ENCODE results near the gene MBD6. TPM values are rescaled to one million over a fixed set of nuclear protein-coding genes. Genes with fewer than 3 reads are reported as not detected.
"Not testable (repeated sequence)": the region's sequence is repeated elsewhere in the genome, so short reads cannot be mapped to it uniquely, and the experiment has no call there.

Gene MBD6
- total RNA-seq, 1 donor from 2014 or later: 78.0 TPM

- intact Hi-C loops (cut with micrococcal nuclease): no loop called here
These were observed 7.8 kb upstream of the MBD6 start for GRCh38 chr12:57514720-57515407.

DNA sequence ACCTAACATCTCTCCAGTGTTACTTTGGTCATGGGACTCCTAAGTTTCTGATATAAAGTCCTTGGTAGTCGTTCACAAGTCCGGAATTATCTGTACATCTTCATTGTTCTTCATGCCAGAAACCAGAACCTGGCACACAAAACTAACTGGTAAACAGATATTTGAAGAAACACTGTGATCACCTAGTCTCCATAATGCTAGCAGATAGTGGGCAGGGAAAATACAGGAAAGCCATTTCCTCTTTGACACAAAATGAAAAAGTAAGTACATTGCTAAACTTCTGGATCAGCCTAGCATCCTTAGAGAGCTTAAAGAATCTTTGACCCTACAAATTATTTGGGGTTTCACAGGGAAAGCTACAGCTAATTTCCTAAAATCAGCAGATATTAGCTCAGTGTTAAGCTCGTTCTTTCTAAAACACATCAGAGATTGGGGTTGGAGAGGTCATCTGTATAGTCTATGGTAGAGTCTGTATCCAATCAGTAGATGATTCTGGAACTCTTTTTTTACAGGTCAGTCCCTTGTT, 7.2 kb upstream of the MBD6 start:
- intact Hi-C loops (cut with micrococcal nuclease): no loop called here

DNA sequence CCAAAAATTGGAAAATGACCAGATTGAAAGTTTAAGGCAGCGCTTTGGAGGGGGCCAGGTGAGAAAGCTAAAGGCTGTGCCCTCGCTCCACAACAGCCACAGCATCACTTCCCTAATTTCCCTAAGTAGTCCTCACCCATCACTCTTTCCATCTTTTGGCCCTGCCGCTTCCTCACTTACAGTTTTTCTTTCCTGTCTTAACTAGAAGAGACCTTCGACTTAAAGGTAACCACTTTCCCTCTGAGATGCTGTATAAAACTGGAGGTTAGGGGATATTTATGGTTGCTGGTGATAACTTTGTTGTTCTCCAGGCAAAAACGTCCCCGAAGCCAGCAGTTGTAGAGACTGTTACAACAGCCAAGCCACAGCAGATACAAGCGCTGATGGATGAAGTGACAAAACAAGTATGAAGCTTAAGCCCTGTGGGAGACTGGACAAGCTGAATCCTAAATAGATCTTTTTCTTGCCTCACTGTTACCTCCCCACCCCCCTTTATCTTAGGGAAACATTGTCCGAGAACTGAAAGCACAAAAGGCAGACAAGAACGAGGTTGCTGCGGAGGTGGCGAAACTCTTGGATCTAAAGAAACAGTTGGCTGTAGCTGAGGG, 6.6 kb upstream of the MBD6 start:
- intact Hi-C loops (cut with micrococcal nuclease): no loop called here

GRCh38 chr12:57516617-57517153, 5.9 kb upstream of the MBD6 start:
- intact Hi-C loops (cut with micrococcal nuclease): no loop called here

- intact Hi-C loops (cut with micrococcal nuclease): no loop called here
These were observed 5.4 kb upstream of the MBD6 start for GRCh38 chr12:57517187-57517586.

DNA sequence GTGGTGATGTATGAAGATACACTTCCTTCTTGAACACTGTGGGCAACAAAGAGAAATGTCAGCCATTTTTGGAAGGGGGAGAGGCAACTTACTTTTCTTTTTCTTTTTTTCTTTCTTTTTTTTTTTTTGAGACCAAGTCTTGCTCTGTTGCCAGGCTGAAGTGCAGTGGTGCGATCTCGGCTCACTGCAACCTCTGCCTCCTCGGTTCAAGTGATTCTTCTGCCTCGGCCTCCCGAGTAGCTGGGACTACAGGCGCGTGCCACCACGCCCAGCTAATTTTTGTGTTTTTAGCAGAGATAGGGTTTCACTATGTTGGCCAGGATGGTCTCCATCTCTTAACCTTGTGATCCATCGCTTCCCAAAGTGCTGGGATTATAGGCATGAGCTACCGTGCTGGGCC, 4.9 kb upstream of the MBD6 start:
- intact Hi-C loops (cut with micrococcal nuclease): not testable (repeated sequence)

- intact Hi-C loops (cut with micrococcal nuclease): no loop called here
These were observed 4.3 kb upstream of the MBD6 start for GRCh38 chr12:57518176-57518919.

- intact Hi-C loops (cut with micrococcal nuclease): no loop called here
These were observed 3.5 kb upstream of the MBD6 start for GRCh38 chr12:57518920-57519795.

DNA sequence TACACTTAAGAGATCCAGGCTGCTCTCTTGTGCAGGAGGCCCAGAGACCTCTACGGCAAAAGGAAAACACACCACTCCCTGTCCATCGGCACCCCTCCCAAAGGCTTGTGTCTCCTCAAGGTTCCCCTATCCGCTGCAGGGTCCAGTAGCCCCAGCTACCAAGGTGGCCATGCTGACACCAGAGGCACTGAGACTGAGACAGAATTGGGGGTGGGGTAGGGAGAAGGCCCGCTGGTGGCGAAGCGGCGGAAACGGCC, 2.9 kb upstream of the MBD6 start:
- intact Hi-C loops (cut with micrococcal nuclease): loop anchor here (1.0 to 5.0 kb wide), 7 partner anchors 32 to 832 kb away; partner anchors contain the start of genes ARHGAP9, CDK4, PIP4K2C and PTGES3

DNA sequence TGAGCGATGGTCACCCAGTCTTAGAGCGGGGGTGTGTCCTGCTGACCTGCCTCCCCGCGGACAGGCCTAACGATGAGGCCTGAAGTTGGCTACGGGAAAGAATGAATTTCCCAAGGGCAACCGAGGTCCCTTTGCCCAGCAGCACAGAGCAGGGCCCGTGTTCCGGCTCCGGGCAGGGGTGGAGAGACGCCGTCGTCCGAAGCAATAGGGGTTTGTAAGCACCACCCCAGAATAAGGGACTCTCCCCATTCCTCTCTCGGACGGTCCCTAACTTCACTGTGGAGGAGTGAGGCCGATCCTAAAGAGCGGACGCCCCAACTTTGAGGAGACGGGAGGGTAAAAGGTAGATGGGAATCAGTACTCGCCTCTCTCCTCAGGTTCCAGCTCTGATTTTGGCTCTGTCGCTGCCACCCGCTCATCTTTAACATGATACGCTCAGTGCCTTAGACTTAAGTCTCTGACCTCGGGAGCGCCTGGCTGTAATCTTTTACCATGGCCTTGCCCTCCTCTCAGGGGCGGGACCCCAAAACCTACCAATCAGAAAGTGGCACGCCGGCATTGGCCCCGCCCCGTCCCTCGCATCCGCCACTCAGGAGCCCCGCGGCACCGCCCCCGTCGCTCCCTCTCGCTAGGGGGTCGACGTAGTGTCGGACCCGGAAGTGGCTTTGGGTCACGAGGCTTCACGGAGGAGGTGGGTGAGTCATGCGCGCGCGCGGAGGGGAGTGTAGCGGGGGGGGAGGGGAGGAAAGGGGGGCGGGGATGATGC, 2.4 kb upstream of the MBD6 start, which contains the start of gene DDIT3:
Gene DDIT3 (minus strand): TSS at position 462 of the 766 bp plus-strand sequence. CDS start 3,108 bp downstream, outside the sequence.
- intact Hi-C loops (cut with micrococcal nuclease): loop anchor here (1.0 to 5.0 kb wide), 7 partner anchors 33 to 833 kb away; partner anchors contain the start of genes ARHGAP9, CDK4, PIP4K2C and PTGES3

GRCh38 chr12:57521525-57522010, 1.1 kb upstream of the MBD6 start:
- intact Hi-C loops (cut with micrococcal nuclease): loop anchor here (1.0 to 5.0 kb wide), 7 partner anchors 26 to 834 kb away; partner anchors contain the start of genes DCTN2, PIP4K2C and PTGES3

GRCh38 chr12:57522887-57523705, 472 bp downstream of the MBD6 start:
- intact Hi-C loops (cut with micrococcal nuclease): loop anchor here (1.0 to 5.0 kb wide), 7 partner anchors 24 to 836 kb away; partner anchors contain the start of genes DCTN2, PIP4K2C and PTGES3

DNA sequence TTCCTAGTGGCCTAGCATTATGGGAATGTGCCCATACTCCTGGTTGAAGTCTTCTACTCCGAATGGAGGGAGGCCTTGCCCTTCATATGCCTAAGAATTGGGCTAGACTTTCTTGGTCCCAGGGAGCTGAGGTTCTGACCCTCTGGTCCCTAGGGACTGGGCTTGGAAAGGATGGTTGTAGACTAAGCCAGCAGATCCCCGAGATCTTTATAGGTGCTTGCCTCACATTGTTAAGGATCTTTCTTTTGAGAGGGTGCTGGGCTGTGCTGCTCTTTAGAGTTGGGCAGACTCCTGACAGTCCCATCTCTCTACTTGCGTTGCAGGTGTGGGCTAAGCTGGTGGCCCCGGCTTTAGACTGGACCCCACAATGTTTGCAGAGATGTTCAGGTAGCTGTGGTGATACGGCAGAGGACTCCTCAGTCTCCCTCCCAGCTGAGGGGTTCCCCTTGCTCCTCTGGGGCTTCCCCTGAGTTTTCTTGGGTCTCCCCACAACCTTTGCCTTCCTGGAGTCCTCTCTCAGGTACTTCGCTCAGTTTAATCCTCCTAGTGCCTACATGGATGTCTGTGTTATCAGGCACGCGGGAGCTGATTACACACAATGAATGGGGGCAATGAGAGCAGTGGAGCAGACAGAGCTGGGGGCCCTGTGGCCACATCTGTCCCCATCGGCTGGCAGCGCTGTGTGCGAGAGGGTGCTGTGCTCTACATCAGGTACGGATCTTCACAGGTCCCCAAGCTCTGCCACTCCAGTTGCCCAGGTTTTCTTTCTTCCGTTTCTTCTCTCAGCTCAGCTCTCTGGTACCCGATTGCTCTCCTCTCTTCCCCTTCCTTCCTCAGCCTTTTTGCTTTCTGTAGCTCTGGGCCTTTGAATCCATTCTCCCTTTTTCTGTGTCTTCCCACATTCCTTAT, 1.3 kb downstream of the MBD6 start:
- intact Hi-C loops (cut with micrococcal nuclease): loop anchor here (2.0 to 5.0 kb wide), 4 partner anchors 68 to 837 kb away; partner anchors contain the start of genes PIP4K2C and PTGES3

DNA sequence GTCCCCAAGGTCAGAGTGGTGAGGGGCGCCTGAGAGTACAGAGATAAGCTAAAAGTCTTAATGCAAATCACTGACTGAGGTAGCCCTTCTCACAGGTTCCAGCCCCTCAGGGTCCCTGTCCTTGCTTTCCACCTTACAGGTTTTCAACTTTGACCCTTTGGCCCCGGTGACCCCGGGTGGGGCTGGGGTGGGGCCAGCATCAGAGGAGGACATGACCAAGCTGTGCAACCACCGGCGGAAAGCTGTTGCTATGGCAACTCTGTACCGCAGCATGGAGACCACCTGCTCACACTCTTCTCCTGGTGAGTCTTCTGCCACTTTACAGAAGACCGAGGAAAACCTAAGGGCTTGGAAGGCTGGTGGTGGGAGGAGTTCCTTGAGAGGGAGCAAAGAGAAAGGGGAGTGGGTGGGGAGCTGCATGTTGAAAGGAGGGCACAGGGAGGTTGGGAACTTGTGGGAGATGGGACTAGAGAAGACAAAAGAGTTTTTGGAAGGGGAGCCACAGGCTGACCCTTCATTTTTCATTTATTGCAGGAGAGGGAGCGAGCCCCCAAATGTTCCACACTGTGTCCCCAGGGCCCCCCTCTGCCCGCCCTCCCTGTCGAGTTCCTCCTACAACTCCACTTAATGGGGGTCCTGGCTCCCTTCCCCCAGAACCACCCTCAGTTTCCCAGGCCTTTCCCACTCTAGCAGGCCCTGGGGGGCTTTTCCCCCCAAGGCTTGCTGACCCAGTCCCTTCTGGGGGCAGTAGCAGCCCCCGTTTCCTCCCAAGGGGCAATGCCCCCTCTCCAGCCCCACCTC, 2.4 kb downstream of the MBD6 start:
- intact Hi-C loops (cut with micrococcal nuclease): loop anchor here (5.0 kb wide), 3 partner anchors 67 to 838 kb away; partner anchors contain the start of genes PIP4K2C and PTGES3

DNA sequence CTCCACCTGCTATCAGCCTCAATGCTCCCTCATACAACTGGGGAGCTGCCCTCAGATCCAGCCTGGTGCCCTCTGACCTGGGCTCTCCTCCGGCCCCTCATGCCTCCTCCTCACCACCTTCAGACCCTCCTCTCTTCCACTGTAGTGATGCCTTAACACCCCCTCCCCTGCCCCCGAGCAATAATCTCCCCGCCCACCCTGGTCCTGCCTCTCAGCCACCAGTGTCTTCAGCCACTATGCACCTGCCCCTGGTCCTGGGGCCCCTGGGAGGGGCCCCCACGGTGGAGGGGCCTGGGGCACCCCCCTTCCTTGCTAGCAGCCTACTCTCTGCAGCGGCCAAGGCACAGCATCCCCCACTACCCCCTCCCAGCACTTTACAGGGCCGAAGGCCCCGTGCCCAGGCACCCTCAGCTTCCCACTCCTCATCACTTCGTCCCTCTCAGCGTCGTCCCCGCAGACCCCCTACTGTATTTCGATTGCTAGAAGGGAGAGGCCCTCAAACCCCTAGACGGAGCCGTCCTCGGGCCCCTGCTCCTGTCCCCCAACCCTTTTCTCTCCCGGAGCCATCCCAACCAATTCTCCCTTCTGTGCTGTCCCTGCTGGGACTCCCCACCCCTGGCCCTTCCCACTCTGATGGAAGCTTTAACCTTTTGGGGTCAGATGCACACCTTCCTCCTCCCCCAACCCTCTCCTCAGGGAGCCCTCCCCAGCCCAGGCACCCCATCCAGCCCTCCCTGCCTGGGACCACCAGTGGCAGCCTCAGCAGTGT, 3.2 kb downstream of the MBD6 start:
- intact Hi-C loops (cut with micrococcal nuclease): no loop called here

Data from T-helper 2 cell treated with Interferon-gamma antibody and Interleukin-4, amounts not matched to agents 100 ng/mL and 5 ng/mL, for 36 hours (primary cell).